SK-N-MC (cell line): Measurements from ENCODE around the gene APP.

ENCODE experiments used
- EZH2 ChIP-seq: fragments of 200-600 bp; sonication (generic); IDR thresholded peaks from one replicate; pipeline ENCODE4 v1.6.1; 2017; ENCODE audit warnings: antibody characterized with exemption
- FOXP2 ChIP-seq: optimal IDR thresholded peaks from 2 replicates; pipeline ENCODE3; 2011; ENCODE audit warnings: mild to moderate bottlenecking, moderate library complexity; ENCODE audit not compliant: insufficient read depth; ENCODE audit errors: extremely low read length, control extremely low read depth
- POLR2AphosphoS5 ChIP-seq: IDR thresholded peaks from 2 replicates; pipeline ENCODE4 v1.6.1; 2012; ENCODE audit warnings: mild to moderate bottlenecking, low read depth, low read length, borderline replicate concordance

GRCh38 chr21:26157801-26158200, 12.8 kb downstream of the APP start:
- TF ChIP-seq EZH2 (no peak), POLR2AphosphoS5 (no peak), FOXP2 (no peak)
